Lower leg skin (tissue), 3 donors: Measurements from ENCODE around the gene SMC1B.

ENCODE experiments used
- POLR2A ChIP-seq, 2 donors: fragments of 450-650 bp; IDR thresholded peaks; one replicate each; pipeline ENCODE4 v1.6.1; 2016 to 2017; ENCODE audit warnings: antibody characterized with exemption in 2 of 2, mild to moderate bottlenecking in 1 of 2, moderate library complexity in 1 of 2
- TF ChIP-seq, protein P1 (sequence below), 3 donors: fragments of 450-650 bp; IDR thresholded peaks; one replicate each; pipeline ENCODE4 v1.5.1; 2016; ENCODE audit warnings: antibody characterized with exemption in 3 of 3, mild to moderate bottlenecking in 3 of 3, moderate library complexity in 2 of 3

DNA sequence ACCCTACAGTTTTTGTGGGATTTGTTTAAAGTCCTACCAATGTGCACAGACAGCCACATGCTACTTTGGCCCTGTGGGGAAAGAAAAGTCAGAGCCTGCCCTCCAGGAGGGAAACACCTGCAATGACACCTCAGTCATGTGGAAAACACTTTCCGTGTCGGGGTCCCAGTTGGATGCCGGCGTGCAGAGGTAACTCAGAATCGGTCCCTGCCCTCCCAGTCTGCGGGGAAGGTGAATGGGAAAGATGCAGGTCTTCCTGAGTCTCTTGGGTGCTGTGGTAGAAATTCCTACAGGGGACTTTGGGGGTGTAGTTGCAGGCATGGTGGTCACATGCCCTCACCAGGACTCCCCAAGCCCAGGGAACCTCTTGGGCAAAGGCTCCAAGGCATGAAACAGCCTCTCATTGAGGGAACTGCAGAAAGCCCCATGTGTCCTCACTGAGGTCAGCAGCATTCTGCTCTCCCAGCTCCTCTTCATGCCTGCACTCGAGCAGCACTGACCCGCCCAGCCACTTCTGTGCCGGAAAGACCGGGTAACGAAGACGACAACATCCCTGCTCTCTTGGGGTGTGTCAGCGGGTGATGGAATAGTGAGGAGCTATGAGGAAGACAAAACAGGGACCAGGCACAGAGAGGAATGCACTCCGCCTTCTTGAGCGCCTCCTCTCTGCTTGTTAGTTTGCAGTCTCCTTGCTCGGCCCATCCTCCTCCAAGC, 4.8 kb upstream of the SMC1B start:
- TF ChIP-seq POLR2A (IDR thresholded peaks at IDR 0.05): no peak
- TF ChIP-seq, protein P1, sequence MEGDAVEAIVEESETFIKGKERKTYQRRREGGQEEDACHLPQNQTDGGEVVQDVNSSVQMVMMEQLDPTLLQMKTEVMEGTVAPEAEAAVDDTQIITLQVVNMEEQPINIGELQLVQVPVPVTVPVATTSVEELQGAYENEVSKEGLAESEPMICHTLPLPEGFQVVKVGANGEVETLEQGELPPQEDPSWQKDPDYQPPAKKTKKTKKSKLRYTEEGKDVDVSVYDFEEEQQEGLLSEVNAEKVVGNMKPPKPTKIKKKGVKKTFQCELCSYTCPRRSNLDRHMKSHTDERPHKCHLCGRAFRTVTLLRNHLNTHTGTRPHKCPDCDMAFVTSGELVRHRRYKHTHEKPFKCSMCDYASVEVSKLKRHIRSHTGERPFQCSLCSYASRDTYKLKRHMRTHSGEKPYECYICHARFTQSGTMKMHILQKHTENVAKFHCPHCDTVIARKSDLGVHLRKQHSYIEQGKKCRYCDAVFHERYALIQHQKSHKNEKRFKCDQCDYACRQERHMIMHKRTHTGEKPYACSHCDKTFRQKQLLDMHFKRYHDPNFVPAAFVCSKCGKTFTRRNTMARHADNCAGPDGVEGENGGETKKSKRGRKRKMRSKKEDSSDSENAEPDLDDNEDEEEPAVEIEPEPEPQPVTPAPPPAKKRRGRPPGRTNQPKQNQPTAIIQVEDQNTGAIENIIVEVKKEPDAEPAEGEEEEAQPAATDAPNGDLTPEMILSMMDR (IDR thresholded peaks at IDR 0.05): no peak
